Uterus (tissue), 4 donors: Measurements from ENCODE around the gene HOXC5. TPM values are rescaled to one million over a fixed set of nuclear protein-coding genes. Genes with fewer than 3 reads are reported as not detected.

ENCODE experiments used
- DNase-seq, 2 donors: peaks; one replicate each; pipeline ENCODE4 v3.0.0-alpha.2; 2019 to 2020
- H3K27ac ChIP-seq, 2 donors: fragments of 200-600 bp; sonication (generic); 1 replicate in 1 of 2; 2 replicates in 1 of 2; pipeline ENCODE4 v1.5.1; 2016 to 2018
- H3K27me3 ChIP-seq, 2 donors: fragments of 200-600 bp; sonication (generic); one replicate each; pipeline ENCODE4 v1.5.1; 2018 to 2019; ENCODE audit warnings: control low read depth in 1 of 2
- H3K36me3 ChIP-seq, 2 donors: fragments of 200-600 bp; sonication (generic); one replicate each; pipeline ENCODE4 v1.5.1; 2019; ENCODE audit warnings: control low read depth in 1 of 2
- H3K4me1 ChIP-seq, 2 donors: fragments of 200-600 bp; sonication (generic); one replicate each; pipeline ENCODE4 v1.5.1; 2018 to 2019; ENCODE audit warnings: control low read depth in 1 of 2
- H3K4me3 ChIP-seq, 2 donors: fragments of 200-600 bp; sonication (generic); 1 replicate in 1 of 2; 2 replicates in 1 of 2; pipeline ENCODE4 v1.5.1; 2018 to 2019; ENCODE audit warnings: mild to moderate bottlenecking in 1 of 2
- H3K9me3 ChIP-seq, 2 donors: fragments of 200-600 bp; sonication (generic); one replicate each; pipeline ENCODE4 v1.5.1; 2019; ENCODE audit warnings: control low read depth in 1 of 2
- CTCF ChIP-seq, 4 experiments: fragments of 200-600 bp in 2 of 4; fragments of 450-650 bp in 2 of 4; sonication (generic) in 2 of 4; IDR thresholded peaks; one replicate each; pipeline ENCODE4 v1.5.1; 2016 to 2019; ENCODE audit warnings: antibody characterized with exemption in 4 of 4, mild to moderate bottlenecking in 2 of 4, moderate library complexity in 1 of 4
- POLR2A ChIP-seq, 2 donors: fragments of 450-650 bp; IDR thresholded peaks; one replicate each; pipeline ENCODE4 v1.6.1; 2016; ENCODE audit warnings: antibody characterized with exemption in 2 of 2, mild to moderate bottlenecking in 1 of 2, moderate library complexity in 1 of 2
- intact Hi-C: fragments of 100-400 bp; cut with DNase I; formaldehyde crosslinking; loops from one replicate; pipeline ENCODE4 v1.15.1; 2023; ENCODE audit warnings: low total_unique reads
- total RNA-seq, 4 donors: library from RNA; depleted of rRNA in 3 of 4; stranded (reverse); fragments of >200 nt in 3 of 4; gene quantifications; one replicate each; pipeline versions ENCODE4 v1.1.0 to v1.2.4, GENCODE V29; 2014 to 2023
- donor health status: DM: yes; HTN: yes; CAD: no.

Gene HOXC5
- total RNA-seq, 4 donors from 2014 or later = 3.5 to 10.2 TPM; not detected in 2

GRCh38 chr12:54052438-54053002 lies 19.7 kb downstream of the HOXC5 start:
- Histone ChIP-seq H3K27ac (no peak overlapping the region), H3K36me3 (no peaks in the 10 kb centered on the region), H3K4me1 (peaks cover 0 to 7% of the 10 kb centered on the region in 2 donors), H3K27me3 (peaks cover 0 to 27% of the 10 kb centered on the region in 2 donors), H3K9me3 (no peaks in the 10 kb centered on the region), H3K4me3 (no peak overlapping the region)
- no peak for DNase-seq
- intact Hi-C loops = no loop called here
- TF ChIP-seq CTCF (IDR thresholded peaks at IDR 0.05) (no peak), POLR2A (IDR thresholded peaks at IDR 0.05) (no peak)

- H3K27ac ChIP-seq = peak overlapping the region in 1 of 2 donors; percentile 27
Observed at GRCh38 chr12:54053003-54053750, 20.3 kb downstream of the HOXC5 start.

GRCh38 chr12:54053751-54054741 lies 21.2 kb downstream of the HOXC5 start, which contains the start of gene HOXC4:
HOXC4 (plus strand) TSS chr12:54053835; CDS start chr12:54053923, 88 bp downstream.
- intact Hi-C loops = no loop called here
- peak within 1 kb of the TSS; percentile 31 to 37 for H3K4me3 ChIP-seq
- no peak for DNase-seq
- TF ChIP-seq POLR2A (IDR thresholded peaks at IDR 0.05) = no peak
- TF ChIP-seq CTCF (IDR thresholded peaks at IDR 0.05) = no peak
- no peaks in the 10 kb centered on the region for H3K36me3 ChIP-seq
- peaks cover 0 to 7% of the 10 kb centered on the region in 2 donors for H3K4me1 ChIP-seq
- peak within 1 kb of the TSS in 1 of 2 donors; percentile 27 for H3K27ac ChIP-seq
- H3K9me3 ChIP-seq = no peaks in the 10 kb centered on the region
- peaks cover 0 to 18% of the 10 kb centered on the region in 2 donors for H3K27me3 ChIP-seq

More at GRCh38 chr12:54053003-54053750, 20.3 kb downstream of the HOXC5 start:
- intact Hi-C loops = no loop called here
- Histone ChIP-seq H3K27me3 (peaks cover 0 to 23% of the 10 kb centered on the region in 2 donors), H3K4me3 (peak overlapping the region; percentile 31 to 37), H3K4me1 (peaks cover 0 to 7% of the 10 kb centered on the region in 2 donors), H3K9me3 (no peaks in the 10 kb centered on the region), H3K36me3 (no peaks in the 10 kb centered on the region)
- TF ChIP-seq CTCF (IDR thresholded peaks at IDR 0.05) = no peak
- no peak for TF ChIP-seq POLR2A (IDR thresholded peaks at IDR 0.05)
- no peak for DNase-seq

- DNase-seq = no peak
- Histone ChIP-seq H3K4me1 (peaks cover 0 to 7% of the 10 kb centered on the region in 2 donors), H3K36me3 (no peaks in the 10 kb centered on the region), H3K4me3 (peak overlapping the region in 1 of 2 donors; percentile 37), H3K27me3 (peaks cover 0 to 13% of the 10 kb centered on the region in 2 donors), H3K27ac (no peak overlapping the region), H3K9me3 (no peaks in the 10 kb centered on the region)
- intact Hi-C loops = no loop called here
- TF ChIP-seq POLR2A (IDR thresholded peaks at IDR 0.05) (no peak), CTCF (IDR thresholded peaks at IDR 0.05) (no peak)
Observed at GRCh38 chr12:54054742-54055194, 21.9 kb downstream of the HOXC5 start.
